GM18526 (cell line): Measurements from ENCODE around the gene MAP3K5.

Experiments used
- POLR2A ChIP-seq: IDR thresholded peaks from 3 replicates; pipeline ENCODE4 v1.6.1; 2011; ENCODE audit not compliant: insufficient read length; ENCODE audit errors: extremely low read depth

The MAP3K5 gene

GRCh38 chr6:136726837-136727557 lies 65.3 kb downstream of the MAP3K5 start:
- no peak for TF ChIP-seq POLR2A

DNA sequence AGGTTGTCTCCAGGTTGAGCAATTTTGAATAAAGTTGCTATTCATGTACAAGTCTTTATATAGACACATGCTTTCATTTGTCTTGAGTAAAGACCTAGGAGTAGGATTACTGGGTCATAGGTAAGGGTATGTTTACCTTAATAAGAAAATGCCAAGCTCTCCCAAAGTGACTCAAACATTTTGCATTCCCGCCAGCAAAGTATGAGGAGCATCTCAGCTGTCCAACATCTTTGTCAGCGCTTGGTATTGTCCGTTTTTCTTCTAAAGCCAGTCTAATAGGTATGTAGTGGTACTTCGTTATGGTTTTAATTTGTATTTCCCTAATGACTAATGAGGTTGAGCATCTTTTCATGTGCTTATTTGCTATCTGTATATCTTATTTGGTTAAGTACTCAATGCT lies 67.2 kb downstream of the MAP3K5 start:
- TF ChIP-seq POLR2A: no peak

- TF ChIP-seq POLR2A: no peak
These were observed 68.5 kb downstream of the MAP3K5 start for GRCh38 chr6:136723780-136724179.

- TF ChIP-seq POLR2A: no peak
These were observed 70.8 kb downstream of the MAP3K5 start for GRCh38 chr6:136721467-136721866.

DNA sequence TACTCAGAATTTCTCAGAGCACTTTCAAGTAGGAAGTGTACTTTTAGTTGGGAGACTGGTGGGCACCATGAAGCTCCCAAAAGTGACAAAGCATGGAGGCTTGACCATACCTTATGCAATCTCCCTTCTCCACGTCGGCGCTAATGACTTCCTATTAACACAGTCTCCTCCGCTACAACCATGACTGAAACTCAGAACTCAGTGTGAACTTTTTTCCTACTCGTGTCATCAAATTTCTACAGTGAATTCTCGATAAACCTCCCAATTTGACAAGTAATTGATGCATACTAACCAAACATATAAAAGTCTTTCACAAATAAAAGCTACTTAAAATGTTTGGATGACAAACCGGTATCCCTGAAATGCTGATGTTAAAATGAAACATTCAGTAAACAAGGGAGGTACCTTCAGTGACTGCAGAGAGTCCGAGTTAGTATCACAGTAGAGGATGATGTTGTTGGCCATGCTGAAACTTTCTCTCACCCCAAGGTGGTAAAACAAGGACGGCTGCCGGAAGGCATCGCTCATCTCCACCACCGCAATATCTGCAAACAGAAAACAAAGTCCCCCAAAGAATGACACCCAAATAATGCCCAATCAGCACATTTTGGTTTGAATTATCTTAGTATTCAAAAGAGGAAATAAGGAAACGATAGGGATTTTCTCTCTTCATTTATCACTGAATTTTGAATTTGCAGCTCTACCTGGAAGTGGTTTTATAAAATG lies 72.1 kb downstream of the MAP3K5 start:
- TF ChIP-seq POLR2A: peak; percentile 1

DNA sequence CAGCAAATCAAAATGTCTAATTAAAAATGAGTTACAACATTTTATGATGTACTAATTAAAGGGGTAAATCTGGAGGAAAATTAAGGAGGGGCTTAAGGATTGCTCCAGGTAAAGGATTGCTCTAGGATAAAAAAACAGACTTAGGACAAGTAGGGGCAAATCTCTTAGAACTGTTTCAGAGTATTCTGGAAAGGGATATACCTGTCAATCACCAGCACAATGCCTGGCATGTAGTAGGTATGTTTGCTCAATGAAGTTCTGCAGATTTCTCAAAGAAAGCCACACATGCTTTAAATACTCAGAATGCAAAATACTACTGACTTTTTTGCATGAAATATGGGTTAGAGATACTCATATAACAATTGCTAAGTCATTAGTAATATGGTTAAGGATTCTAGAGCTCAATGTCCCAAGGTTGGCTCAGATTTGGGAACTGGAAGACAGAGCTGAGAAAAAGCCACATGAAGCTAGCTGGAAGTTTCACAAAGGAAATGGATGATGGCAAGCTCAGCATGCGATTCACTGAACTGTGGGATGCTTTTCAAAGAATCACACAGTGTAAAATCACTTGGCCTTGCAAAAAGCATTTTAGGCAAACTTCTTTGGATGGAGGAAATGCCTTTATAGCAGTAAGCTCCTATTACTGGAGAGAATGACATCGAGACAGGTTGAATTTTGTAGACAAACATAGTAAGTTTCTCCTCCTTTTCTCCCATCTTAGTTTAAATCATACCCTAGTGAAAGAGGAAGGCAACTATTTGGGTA lies 72.8 kb downstream of the MAP3K5 start:
- TF ChIP-seq POLR2A: no peak

- TF ChIP-seq POLR2A: no peak
These were observed 73.8 kb downstream of the MAP3K5 start for GRCh38 chr6:136718476-136718875.

- TF ChIP-seq POLR2A: no peak
These were observed 74.6 kb downstream of the MAP3K5 start for GRCh38 chr6:136717716-136717990.

DNA sequence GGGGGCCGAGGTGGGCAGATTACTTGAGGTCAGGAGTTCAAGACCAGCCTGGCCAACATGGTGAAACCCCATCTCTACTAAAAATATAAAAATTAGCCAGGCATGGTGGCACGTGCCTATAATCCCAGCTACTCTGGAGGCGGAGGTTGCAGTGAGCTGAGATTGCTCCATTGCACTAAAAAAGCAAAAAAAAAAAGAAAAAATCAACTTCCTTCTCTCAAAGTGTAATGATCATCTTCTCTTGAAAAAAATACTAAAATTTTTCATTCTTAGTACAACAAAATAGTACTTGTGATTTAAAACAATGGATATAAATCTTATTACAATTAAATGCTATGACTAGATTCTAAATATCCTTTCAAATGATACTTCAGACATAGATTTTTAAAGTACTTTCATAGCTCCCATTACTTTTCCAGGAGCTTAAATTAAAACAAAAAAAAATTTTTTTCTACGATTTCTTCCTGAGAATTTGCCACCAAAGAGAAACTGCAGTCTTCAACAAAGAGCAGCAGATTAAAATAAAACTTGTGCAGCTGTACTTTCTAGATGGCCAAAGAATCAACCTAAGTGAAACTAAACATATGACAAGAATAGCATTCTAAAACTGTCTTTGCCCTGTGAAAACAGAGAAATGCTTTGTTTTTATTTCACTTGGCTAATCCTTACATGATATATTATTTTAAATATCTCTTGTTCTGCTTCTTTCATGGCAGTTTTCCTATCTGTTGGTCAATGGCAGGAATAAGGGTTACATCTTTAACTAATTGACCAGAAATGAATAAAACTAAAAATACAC lies 75.2 kb downstream of the MAP3K5 start:
- TF ChIP-seq POLR2A: no peak

DNA sequence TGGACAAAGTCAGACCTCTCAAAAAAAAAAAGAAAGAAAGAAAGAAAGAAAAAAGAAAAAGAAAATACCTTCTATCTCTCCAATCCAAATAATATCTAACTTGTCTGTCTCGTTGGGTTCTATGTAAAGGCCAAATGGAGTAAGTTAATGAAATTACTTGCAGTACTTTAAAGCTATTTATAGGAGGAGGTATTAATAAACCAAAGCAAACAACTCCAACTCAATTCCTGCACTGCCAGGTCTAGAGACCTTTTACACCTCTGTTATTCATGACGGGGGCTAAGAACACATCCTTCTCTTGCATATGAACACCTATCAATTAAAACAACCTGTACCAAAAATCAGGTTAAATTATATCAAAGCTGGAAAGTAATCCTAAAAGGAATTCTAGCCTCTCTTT lies 80.6 kb downstream of the MAP3K5 start:
- no peak for TF ChIP-seq POLR2A

DNA sequence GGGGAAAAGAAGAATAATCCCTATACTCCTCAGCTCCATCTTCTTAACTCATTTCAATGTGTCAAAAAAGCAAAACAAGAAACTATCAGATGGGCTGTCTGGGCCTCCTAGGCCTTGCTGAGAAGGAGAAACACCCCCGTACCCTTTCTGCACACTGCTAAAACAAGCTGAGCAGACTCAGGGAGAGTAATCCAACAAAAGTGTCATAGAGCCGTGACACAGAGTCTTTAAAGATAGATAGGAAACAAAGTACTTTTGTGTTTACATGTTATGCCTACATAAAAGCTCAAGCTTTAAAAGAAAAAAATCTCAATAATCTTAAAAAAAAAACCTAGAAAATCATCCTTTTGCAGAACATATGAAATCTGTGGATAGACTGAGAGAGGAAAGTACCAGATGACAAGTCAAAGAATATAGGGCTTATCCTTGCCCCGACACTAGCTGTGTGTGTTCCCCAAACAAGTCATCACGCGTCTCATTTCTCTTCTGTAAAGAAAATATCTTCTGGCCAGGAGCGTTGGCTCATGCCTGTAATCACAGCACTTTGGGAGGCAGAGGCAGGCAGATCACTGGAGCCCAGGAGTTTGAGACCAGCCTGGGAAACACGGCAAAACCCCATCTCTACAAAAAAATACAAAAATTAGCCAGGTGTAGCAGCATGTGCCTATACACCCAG lies 81.3 kb downstream of the MAP3K5 start:
- TF ChIP-seq POLR2A: no peak

DNA sequence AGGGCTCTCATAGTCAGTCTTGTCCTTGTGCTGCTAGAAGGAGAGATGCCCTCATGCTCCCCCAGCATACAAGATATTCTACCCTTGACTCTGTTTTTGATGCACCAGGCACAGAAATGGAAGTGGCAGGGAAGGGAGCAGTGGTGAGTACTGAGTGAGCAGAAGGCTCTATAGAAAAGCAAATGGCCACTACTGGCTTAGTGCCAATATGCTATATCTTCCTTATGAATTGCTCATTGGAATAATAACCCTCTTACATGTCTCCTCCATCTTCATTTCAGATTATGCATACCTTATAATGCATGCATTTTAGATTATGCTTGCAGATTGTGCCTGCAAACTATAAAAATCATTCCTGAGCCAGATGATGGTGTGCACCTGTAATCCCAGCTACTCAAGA lies 82.8 kb downstream of the MAP3K5 start:
- no peak for TF ChIP-seq POLR2A

GRCh38 chr6:136706430-136706829 lies 85.8 kb downstream of the MAP3K5 start:
- no peak for TF ChIP-seq POLR2A

GRCh38 chr6:136703331-136703865 lies 88.9 kb downstream of the MAP3K5 start:
- TF ChIP-seq POLR2A: no peak

GRCh38 chr6:136701045-136701444 lies 91.2 kb downstream of the MAP3K5 start:
- TF ChIP-seq POLR2A: no peak
